ENCODE measurements around the gene GPR39. TPM values are rescaled to one million over a fixed set of nuclear protein-coding genes. Genes with fewer than 3 reads are reported as not detected.

GPR39 gene
- total and polyA plus RNA-seq, 2 donors (not counting 3 experiments of a cell fraction or from before 2014, with no cell fraction given): 0.03 to 0.20 TPM

DNA sequence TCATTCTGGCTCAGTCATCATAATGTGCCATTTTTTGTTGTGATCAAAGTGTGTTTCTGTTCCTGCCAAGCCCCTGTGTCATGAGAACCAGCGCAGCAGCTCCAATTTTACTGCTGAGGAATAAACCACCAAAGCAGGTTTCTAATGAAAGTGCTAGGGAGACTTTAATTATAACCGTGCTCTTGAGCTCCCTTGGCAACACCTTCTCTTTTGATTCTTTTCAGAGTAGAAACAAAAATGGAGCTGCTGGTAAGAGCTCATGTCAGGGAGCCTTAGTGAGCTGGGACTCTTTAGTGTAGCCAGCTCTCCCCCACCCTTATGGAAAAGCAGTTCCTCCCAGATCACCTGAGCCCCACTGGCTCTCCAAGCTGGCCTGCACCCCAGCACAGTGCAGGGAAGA lies 179.1 kb downstream of the GPR39 start:
- ChIA-PET POLR2A (no interaction called here), CTCF (no interaction called here)
- DNase-seq (ENCODE audit: low read depth, low spot score) (no peak), FAIRE-seq (no peak)
- Histone ChIP-seq H3K4me2 (ENCODE audit: insufficient read depth, low read length) (no peak overlapping the region), H4K20me1 (replicated peaks; ENCODE audit: control insufficient read depth, extremely low read depth, insufficient read depth, low read length) (no peaks in the 10 kb centered on the region), H3K9ac (replicated peaks; ENCODE audit: extremely low read depth, insufficient read depth, low read length) (no peak overlapping the region), H3K9me1 (replicated peaks; ENCODE audit: control insufficient read depth, extremely low read depth, insufficient read depth, low read length) (no peaks in the 10 kb centered on the region), H2AFZ (ENCODE audit: low read depth, low read length) (no peak overlapping the region), H3K4me1 (ENCODE audit: control insufficient read depth, extremely low read depth, insufficient read depth, low read length) (no peaks in the 10 kb centered on the region), H3K9me3 (replicated peaks; ENCODE audit: control insufficient read depth, insufficient read depth, low read length) (no peaks in the 10 kb centered on the region), H3K27ac (ENCODE audit: insufficient read depth, low read depth, low read length) (no peak overlapping the region), H3K79me2 (ENCODE audit: control insufficient read depth, insufficient read depth, low read length) (no peaks in the 10 kb centered on the region), H3K4me3 (replicated peaks in 1 of 3; ENCODE audit: insufficient read depth in 1 of 3, low read depth in 1 of 3, low read length in 3 of 3) (no peak overlapping the region), H3K27me3 (ENCODE audit: control insufficient read depth in 2 of 2, insufficient read depth in 2 of 2, low read length in 2 of 2) (no peaks in the 10 kb centered on the region), H3K36me3 (ENCODE audit: control insufficient read depth in 2 of 2, extremely low read depth in 1 of 2, insufficient read depth in 2 of 2, low read length in 2 of 2) (no peaks in the 10 kb centered on the region)
- TF ChIP-seq EZH2 (IDR thresholded peaks at IDR 0.05; ENCODE audit: borderline replicate concordance, low read depth, low read length, severe bottlenecking): no peak
- no peak for TF ChIP-seq MYC (IDR thresholded peaks at IDR 0.05; ENCODE audit: low read depth, low read length)
- TF ChIP-seq, protein P1, sequence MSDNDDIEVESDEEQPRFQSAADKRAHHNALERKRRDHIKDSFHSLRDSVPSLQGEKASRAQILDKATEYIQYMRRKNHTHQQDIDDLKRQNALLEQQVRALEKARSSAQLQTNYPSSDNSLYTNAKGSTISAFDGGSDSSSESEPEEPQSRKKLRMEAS (IDR thresholded peaks at IDR 0.05; ENCODE audit: insufficient read depth, insufficient read length): no peak
- TF ChIP-seq GATA2 (IDR thresholded peaks at IDR 0.05; ENCODE audit: insufficient read depth, insufficient read length, low read depth, low read length): no peak
- TF ChIP-seq, protein P2, sequence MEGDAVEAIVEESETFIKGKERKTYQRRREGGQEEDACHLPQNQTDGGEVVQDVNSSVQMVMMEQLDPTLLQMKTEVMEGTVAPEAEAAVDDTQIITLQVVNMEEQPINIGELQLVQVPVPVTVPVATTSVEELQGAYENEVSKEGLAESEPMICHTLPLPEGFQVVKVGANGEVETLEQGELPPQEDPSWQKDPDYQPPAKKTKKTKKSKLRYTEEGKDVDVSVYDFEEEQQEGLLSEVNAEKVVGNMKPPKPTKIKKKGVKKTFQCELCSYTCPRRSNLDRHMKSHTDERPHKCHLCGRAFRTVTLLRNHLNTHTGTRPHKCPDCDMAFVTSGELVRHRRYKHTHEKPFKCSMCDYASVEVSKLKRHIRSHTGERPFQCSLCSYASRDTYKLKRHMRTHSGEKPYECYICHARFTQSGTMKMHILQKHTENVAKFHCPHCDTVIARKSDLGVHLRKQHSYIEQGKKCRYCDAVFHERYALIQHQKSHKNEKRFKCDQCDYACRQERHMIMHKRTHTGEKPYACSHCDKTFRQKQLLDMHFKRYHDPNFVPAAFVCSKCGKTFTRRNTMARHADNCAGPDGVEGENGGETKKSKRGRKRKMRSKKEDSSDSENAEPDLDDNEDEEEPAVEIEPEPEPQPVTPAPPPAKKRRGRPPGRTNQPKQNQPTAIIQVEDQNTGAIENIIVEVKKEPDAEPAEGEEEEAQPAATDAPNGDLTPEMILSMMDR (IDR thresholded peaks at IDR 0.05; ENCODE audit: extremely low read depth in 1 of 2, insufficient read depth in 1 of 2, low read depth in 1 of 2, low read length in 2 of 2): no peak
- TF ChIP-seq POLR2AphosphoS5 (IDR thresholded peaks at IDR 0.05; ENCODE audit: insufficient read depth, low read depth, low read length): no peak
- TF ChIP-seq JUN (IDR thresholded peaks at IDR 0.05; ENCODE audit: borderline replicate concordance, insufficient read depth, insufficient read length, low read depth): no peak
- TF ChIP-seq POLR2A (IDR thresholded peaks at IDR 0.05; ENCODE audit: low read depth, low read length): no peak
- TF ChIP-seq FOS (IDR thresholded peaks at IDR 0.05; ENCODE audit: borderline replicate concordance, insufficient read depth, low read length): no peak
- intact Hi-C loops (cut with micrococcal nuclease): no loop called here
- BruUV-seq (replicated peaks): no TSS peak
- dilution Hi-C loops (cut with MboI; ENCODE audit: extremely low pct_ligation_motif_present, low sequenced_read_pairs): no loop called here
